Measurements from ENCODE around the gene DUSP6.

Gene DUSP6

DNA sequence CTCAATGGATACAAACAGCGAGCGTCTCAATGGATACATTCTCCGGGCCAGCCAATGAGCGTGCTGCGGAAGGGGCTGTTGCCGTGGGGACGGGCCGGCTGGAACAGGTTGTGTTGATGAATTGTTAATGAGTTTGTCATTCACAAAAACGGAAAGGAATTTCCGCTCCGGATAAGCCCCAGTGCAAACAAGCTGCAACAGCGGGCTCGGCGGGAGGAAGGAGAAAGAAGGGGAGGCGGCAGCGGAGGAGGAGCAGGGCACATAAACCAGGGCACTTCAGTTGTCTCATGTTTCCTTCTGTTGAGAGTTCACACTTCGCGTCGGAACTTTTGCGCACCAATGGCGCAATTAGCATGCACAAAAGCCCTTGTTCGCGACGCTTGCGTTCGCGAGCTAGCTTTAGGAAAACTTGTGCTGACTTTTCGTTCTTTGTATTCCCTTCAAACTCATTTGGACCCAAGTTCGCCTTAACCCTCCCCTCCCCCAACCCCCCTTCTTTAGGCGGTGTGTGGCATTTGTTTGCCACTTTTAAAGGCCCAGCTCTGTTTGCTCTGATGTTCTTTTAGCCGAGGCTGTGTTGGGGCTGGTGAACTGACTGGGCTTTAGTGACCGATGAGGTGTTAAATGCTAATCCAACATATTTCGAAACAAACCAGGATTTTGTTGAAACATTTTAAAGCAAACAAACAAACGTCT lies at the start of gene DUSP6:
Gene DUSP6 (minus strand): TSS at position 10 of the 696 bp plus-strand sequence. CDS start 462 bp downstream, outside the sequence.
- peak; percentile 100 for DNase-seq
- in situ Hi-C loops (cut with HindIII; ENCODE audit: low pct_ligation_motif_present, low pct_unique_long_range_greater_than_20kb, low sequenced_read_pairs) = no loop called here

- in situ Hi-C loops (cut with HindIII; ENCODE audit: low pct_ligation_motif_present, low pct_unique_long_range_greater_than_20kb, low sequenced_read_pairs) = no loop called here
- DNase-seq = no peak
Measured at GRCh38 chr12:89401433-89402058, 49.2 kb upstream of the DUSP6 start.

- in situ Hi-C loops (cut with HindIII; ENCODE audit: low pct_ligation_motif_present, low pct_unique_long_range_greater_than_20kb, low sequenced_read_pairs) = no loop called here
- DNase-seq = no peak
Measured at GRCh38 chr12:89400415-89400814, 48.1 kb upstream of the DUSP6 start.

- in situ Hi-C loops (cut with HindIII; ENCODE audit: low pct_ligation_motif_present, low pct_unique_long_range_greater_than_20kb, low sequenced_read_pairs) = no loop called here
- DNase-seq = no peak
Measured at GRCh38 chr12:89395712-89396111, 43.4 kb upstream of the DUSP6 start.

- DNase-seq = no peak
- in situ Hi-C loops (cut with HindIII; ENCODE audit: low pct_ligation_motif_present, low pct_unique_long_range_greater_than_20kb, low sequenced_read_pairs) = no loop called here
Measured at GRCh38 chr12:89393551-89394121, 41.3 kb upstream of the DUSP6 start.

DNA sequence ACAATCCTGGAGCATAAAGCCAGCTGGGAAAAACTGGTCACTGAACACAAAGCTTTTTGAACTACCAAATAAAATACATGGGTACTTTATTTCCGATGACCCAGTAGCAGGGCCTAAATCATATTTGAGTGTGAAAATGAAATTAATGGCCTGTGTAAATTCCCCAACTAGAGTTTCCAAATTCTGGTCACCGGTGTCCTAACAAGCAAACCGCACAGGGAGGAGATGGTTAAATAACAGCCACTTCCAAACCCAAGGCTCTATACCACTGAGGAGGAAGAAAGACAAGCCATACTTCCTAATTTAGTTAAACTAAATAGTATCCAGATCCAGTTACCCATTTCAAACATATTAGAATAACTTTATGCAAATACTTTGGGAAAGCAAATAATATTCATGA lies 40.1 kb upstream of the DUSP6 start:
- in situ Hi-C loops (cut with HindIII; ENCODE audit: low pct_ligation_motif_present, low pct_unique_long_range_greater_than_20kb, low sequenced_read_pairs) = no loop called here
- no peak for DNase-seq

DNA sequence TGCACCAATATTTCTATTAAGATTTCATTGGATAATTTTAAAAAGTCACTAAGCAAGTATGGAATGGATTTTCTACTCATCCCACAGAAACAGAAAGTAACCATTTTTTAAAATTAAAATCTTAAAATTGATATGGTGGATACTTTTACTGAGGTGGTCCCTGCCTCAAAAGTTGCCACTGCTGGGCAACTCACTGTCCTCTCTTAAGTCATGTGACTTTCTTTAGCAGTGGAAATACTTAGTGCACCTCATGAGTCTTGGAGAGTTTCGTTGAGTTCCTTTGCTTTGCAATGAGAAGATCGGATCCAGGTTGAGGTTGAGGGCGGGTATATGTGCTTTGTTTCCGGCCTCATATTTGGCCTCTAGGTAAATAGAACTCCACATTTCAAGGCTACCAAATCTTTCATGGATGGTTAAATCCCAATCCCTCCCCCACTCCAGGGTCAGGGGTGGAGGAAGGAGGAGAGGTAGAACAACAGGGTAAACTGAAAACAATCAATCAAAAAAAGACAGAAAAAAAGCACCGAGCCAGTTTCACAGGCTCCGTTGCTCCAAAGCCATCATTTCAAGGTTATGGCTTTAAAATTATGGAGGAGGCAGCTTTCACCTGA lies 39.5 kb upstream of the DUSP6 start:
- DNase-seq = no peak
- in situ Hi-C loops (cut with HindIII; ENCODE audit: low pct_ligation_motif_present, low pct_unique_long_range_greater_than_20kb, low sequenced_read_pairs) = no loop called here

- DNase-seq = no peak
Measured at GRCh38 chr12:89390802-89391673, 38.7 kb upstream of the DUSP6 start.

GRCh38 chr12:89389755-89390661 lies 37.7 kb upstream of the DUSP6 start:
- in situ Hi-C loops (cut with HindIII; ENCODE audit: low pct_ligation_motif_present, low pct_unique_long_range_greater_than_20kb, low sequenced_read_pairs) = no loop called here
- peak; percentile 66 for DNase-seq

More at GRCh38 chr12:89390802-89391673, 38.7 kb upstream of the DUSP6 start:
- in situ Hi-C loops (cut with HindIII; ENCODE audit: low pct_ligation_motif_present, low pct_unique_long_range_greater_than_20kb, low sequenced_read_pairs) = no loop called here

DNA sequence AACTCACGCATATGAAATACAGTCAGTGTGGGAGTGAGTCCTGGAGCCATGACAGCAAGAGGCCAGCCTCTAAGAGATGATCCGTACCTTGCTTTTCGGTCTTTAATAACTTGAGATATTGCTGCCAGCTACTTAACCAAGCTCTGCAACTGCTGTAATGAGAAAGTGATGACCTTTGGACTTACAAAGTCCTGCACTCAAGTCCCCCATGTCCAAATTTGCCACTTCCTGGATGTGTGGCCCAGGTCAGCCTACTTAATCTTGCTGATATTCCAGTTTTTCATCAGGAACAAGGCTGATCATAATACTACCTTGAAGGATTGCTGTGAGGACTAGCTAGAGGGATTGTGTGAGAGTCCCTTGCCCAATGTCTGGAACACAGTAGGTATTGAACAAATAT lies 33.8 kb upstream of the DUSP6 start:
- no peak for DNase-seq
- in situ Hi-C loops (cut with HindIII; ENCODE audit: low pct_ligation_motif_present, low pct_unique_long_range_greater_than_20kb, low sequenced_read_pairs) = no loop called here

DNA sequence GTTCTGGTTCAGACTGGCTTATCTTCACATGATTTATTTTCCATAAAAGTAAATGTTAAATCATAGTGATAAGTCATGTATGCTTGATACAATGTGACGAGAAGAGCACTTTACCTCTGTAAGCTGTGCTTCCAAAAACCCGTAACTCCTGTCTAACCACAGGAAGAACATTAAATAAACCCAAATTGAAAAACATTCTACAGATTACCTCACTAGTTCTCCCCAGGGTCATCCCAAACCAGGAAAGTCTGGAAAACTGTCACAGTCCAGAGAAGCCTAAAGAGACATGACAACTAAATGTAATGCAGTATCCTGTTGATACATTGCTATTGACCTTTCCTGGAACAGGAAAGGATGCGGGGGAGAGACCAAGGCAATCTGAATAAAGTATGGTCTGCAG lies 32.5 kb upstream of the DUSP6 start:
- in situ Hi-C loops (cut with HindIII; ENCODE audit: low pct_ligation_motif_present, low pct_unique_long_range_greater_than_20kb, low sequenced_read_pairs) = no loop called here
- DNase-seq = no peak

DNA sequence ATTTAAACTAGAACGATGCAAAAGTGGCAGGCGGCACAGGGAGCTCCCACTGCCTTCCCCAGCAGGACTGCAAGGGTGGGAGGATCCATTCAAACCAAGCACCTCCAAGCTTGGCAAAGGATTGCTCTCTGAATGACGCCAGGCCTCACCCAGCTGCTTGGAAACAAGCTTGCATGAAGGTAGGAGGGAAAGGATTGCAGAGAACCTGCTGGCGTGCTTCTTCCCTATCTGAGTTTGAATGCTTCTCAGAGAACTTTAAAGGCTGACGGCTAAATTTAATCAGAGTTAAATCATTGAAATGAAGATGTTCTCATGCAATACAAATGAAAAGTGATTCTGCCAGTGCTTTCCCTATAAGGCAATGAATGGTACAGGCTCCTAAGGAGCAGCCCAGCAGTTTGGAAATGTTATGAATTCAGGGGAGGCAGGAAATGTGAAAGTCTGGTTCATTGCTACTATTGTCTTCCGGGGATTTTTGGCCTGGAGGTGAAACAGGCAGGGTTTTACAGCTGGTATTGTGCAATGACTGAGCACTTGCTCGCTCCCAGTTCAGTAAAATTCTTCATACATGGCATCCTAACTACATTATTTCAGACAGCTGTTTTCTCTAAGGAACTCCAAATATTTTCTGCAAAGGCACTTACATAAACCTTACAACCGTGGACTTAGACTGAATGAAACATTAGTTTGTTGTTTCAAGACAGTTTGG lies 31.9 kb upstream of the DUSP6 start:
- in situ Hi-C loops (cut with HindIII; ENCODE audit: low pct_ligation_motif_present, low pct_unique_long_range_greater_than_20kb, low sequenced_read_pairs) = no loop called here
- no peak for DNase-seq

- in situ Hi-C loops (cut with HindIII; ENCODE audit: low pct_ligation_motif_present, low pct_unique_long_range_greater_than_20kb, low sequenced_read_pairs) = no loop called here
- DNase-seq = no peak
Measured at GRCh38 chr12:89383235-89384049, 31.1 kb upstream of the DUSP6 start.

DNA sequence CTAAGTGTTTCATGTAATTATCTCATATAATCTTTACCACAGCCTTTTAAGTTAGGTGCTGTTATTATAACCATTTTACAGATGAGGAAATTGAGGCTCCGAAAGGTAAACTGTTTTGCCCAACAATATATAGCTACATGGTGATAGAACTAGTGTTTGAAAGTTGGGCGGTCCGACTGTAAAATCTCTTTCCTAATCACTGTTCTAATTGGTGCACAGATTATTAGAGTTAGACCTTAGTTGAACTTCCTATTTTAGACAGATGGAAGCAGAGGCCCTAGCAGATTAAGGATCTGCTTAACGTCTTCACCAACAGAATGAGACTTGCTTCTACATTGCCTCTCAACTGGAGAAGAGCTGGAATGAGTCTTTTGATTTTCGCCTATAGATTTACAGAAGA lies 30.0 kb upstream of the DUSP6 start:
- no peak for DNase-seq
- in situ Hi-C loops (cut with HindIII; ENCODE audit: low pct_ligation_motif_present, low pct_unique_long_range_greater_than_20kb, low sequenced_read_pairs) = no loop called here

DNA sequence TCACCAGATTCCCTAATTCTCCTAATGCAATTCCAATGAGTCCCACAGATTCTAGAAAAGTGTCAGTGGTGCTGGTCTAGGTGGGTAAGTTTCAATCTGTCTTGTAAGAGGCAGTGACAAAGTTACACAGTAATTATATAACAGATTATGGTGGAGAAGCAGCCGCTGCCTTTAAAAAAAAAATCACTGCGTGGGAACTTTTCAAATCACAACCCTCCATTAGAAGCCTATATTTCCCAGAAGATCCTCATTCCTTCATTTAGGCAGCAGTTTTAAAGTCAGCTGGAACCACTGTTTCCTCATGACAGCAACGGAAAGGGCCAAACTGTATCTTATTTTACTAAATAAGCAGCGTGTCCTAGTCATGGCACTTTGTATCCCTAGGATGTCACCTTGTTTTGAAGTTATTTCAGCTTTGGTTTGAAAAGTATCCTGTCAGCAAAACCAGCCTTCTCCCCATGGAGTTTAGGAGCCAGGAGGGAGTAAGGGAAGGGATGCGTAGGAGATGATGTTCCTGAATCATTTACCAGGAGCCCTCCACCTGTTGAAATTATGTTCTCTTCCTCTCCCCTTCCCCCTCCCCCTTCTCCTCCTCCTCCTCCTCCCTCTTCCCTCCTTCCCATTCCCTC lies 27.7 kb upstream of the DUSP6 start:
- DNase-seq = no peak
- in situ Hi-C loops (cut with HindIII; ENCODE audit: low pct_ligation_motif_present, low pct_unique_long_range_greater_than_20kb, low sequenced_read_pairs) = no loop called here

Measured in ACHN (cell line).